ENCODE results near the gene SNRNP35.
"Not testable (repeated sequence)": the region's sequence is repeated elsewhere in the genome, so short reads cannot be mapped to it uniquely, and the experiment has no call there.

DNA sequence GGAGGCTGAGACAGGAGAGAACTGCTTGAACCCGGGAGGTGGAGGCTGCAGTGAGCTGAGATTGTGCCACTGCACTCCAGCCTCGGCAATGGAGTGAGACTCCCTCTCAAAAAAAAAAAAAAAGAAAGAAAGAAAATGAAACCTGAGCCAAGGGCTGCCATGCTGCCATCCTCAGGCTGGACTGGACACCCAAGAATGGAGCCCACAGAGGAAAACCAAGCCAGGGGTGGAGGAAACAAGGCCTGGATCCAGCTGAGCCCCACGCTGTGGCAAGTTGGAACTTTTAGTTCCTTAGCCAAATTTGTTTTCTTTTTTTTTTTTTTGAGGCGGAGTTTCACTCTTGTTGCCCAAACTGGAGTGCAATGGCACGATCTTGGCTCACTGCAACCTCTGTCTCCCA lies 23.3 kb downstream of the SNRNP35 start:
- TF ChIP-seq, protein P1, sequence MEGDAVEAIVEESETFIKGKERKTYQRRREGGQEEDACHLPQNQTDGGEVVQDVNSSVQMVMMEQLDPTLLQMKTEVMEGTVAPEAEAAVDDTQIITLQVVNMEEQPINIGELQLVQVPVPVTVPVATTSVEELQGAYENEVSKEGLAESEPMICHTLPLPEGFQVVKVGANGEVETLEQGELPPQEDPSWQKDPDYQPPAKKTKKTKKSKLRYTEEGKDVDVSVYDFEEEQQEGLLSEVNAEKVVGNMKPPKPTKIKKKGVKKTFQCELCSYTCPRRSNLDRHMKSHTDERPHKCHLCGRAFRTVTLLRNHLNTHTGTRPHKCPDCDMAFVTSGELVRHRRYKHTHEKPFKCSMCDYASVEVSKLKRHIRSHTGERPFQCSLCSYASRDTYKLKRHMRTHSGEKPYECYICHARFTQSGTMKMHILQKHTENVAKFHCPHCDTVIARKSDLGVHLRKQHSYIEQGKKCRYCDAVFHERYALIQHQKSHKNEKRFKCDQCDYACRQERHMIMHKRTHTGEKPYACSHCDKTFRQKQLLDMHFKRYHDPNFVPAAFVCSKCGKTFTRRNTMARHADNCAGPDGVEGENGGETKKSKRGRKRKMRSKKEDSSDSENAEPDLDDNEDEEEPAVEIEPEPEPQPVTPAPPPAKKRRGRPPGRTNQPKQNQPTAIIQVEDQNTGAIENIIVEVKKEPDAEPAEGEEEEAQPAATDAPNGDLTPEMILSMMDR (IDR thresholded peaks at IDR 0.05) = not testable (repeated sequence)
- not testable (repeated sequence) for TF ChIP-seq POLR2A (IDR thresholded peaks at IDR 0.05)

Data from Peyer's patch (tissue), 4 donors.